Immature natural killer cell (primary cell): Measurements from ENCODE around the gene MARK3. TPM values are rescaled to one million over a fixed set of nuclear protein-coding genes. Genes with fewer than 3 reads are reported as not detected.
"Not testable (repeated sequence)": the region's sequence is repeated elsewhere in the genome, so short reads cannot be mapped to it uniquely, and the experiment has no call there.

Experiments
- DNase-seq, 3 donors: peaks; one replicate each; pipeline ENCODE4 v3.0.0; 2022; ENCODE audit warnings: mixed read lengths in 1 of 3
- H3K27ac Mint-ChIP-seq, 6 donors: one replicate each; pipeline ENCODE4 v1.8.0; 2020; ENCODE audit warnings: mixed read lengths in 6 of 6, mild to moderate bottlenecking in 5 of 6, inconsistent platforms in 4 of 6, moderate library complexity in 3 of 6
- H3K27me3 Mint-ChIP-seq, 3 donors: one replicate each; pipeline ENCODE4 v1.8.0; 2020 to 2021; ENCODE audit warnings: low read depth in 3 of 3, mild to moderate bottlenecking in 3 of 3, mixed read lengths in 3 of 3, moderate library complexity in 3 of 3, inconsistent platforms in 1 of 3
- H3K36me3 Mint-ChIP-seq, 3 donors: one replicate each; pipeline ENCODE4 v1.8.0; 2020; ENCODE audit warnings: mixed read lengths in 3 of 3, inconsistent platforms in 2 of 3, mild to moderate bottlenecking in 2 of 3
- H3K4me1 Mint-ChIP-seq, 2 donors: one replicate each; pipeline ENCODE4 v1.8.0; 2020; ENCODE audit warnings: inconsistent platforms in 2 of 2, mild to moderate bottlenecking in 2 of 2, mixed read lengths in 2 of 2, moderate library complexity in 1 of 2
- H3K4me3 Mint-ChIP-seq, 5 donors: one replicate each; pipeline ENCODE4 v1.8.0; 2020; ENCODE audit warnings: mild to moderate bottlenecking in 5 of 5, mixed read lengths in 5 of 5, inconsistent platforms in 3 of 5, moderate library complexity in 3 of 5
- H3K9me3 Mint-ChIP-seq, 6 donors: one replicate each; pipeline ENCODE4 v1.8.0; 2020; ENCODE audit warnings: mild to moderate bottlenecking in 6 of 6, mixed read lengths in 6 of 6, inconsistent platforms in 4 of 6, moderate library complexity in 3 of 6
- polyA plus RNA-seq, 3 donors: library from polyadenylated mRNA; unstranded; fragments of 300-500 nt; fragmentation: Illumina TruSeq; gene quantifications; one replicate each; pipeline ENCODE4 v1.2.3, GENCODE V29; 2021

The MARK3 gene
- polyA plus RNA-seq, 3 donors from 2014 or later = 23.4 to 44.1 (median 25.7) TPM

GRCh38 chr14:103521438-103521950 is 136.3 kb downstream of the MARK3 start:
- H3K9me3 Mint-ChIP-seq = no peaks in the 10 kb centered on the region

GRCh38 chr14:103521951-103522563 is 136.8 kb downstream of the MARK3 start:
- H3K27ac Mint-ChIP-seq = no peak overlapping the region

More at GRCh38 chr14:103521438-103521950, 136.3 kb downstream of the MARK3 start:
- DNase-seq = peak in 2 of 3 donors; percentile 28 to 34
- H3K27ac Mint-ChIP-seq = no peak overlapping the region
- H3K36me3 Mint-ChIP-seq = no peaks in the 10 kb centered on the region
- peaks cover 2 to 6% (median 5%) of the 10 kb centered on the region in 3 donors for H3K27me3 Mint-ChIP-seq
- H3K4me1 Mint-ChIP-seq = peaks cover 4 to 7% of the 10 kb centered on the region in 2 donors
- peak overlapping the region in 4 of 5 donors; percentile 58 to 73 (median 62) for H3K4me3 Mint-ChIP-seq

GRCh38 chr14:103522649-103523574 is 137.7 kb downstream of the MARK3 start, which contains the start of gene CKB:
Gene CKB (minus strand): TSS chr14:103522830. CDS start chr14:103522493, 337 bp downstream.
- H3K4me3 Mint-ChIP-seq = peak within 1 kb of the TSS; percentile 32 to 64 (median 52)

More at GRCh38 chr14:103521951-103522563, 136.8 kb downstream of the MARK3 start:
- peaks cover 5 to 9% of the 10 kb centered on the region in 2 donors for H3K4me1 Mint-ChIP-seq
- H3K4me3 Mint-ChIP-seq = peak overlapping the region; percentile 32 to 64 (median 52)
- H3K27me3 Mint-ChIP-seq = peaks cover 0 to 6% (median 5%) of the 10 kb centered on the region in 3 donors
- no peak for DNase-seq
- H3K36me3 Mint-ChIP-seq = no peaks in the 10 kb centered on the region
- no peaks in the 10 kb centered on the region for H3K9me3 Mint-ChIP-seq

GRCh38 chr14:103523575-103523954 is 138.3 kb downstream of the MARK3 start:
- Mint-ChIP-seq H3K27me3 (peaks cover 0 to 7% (median 5%) of the 10 kb centered on the region in 3 donors), H3K4me3 (peak overlapping the region; percentile 11 to 56 (median 20)), H3K27ac (no peak overlapping the region), H3K9me3 (no peaks in the 10 kb centered on the region), H3K4me1 (peaks cover 15 to 16% of the 10 kb centered on the region in 2 donors), H3K36me3 (no peaks in the 10 kb centered on the region)
- DNase-seq = no peak

More at GRCh38 chr14:103522649-103523574, 137.7 kb downstream of the MARK3 start, which contains the start of gene CKB:
- H3K27ac Mint-ChIP-seq = no peak within 1 kb of the TSS
- no peaks in the 10 kb centered on the region for H3K9me3 Mint-ChIP-seq
- DNase-seq = no peak
- H3K27me3 Mint-ChIP-seq = peaks cover 0 to 6% (median 5%) of the 10 kb centered on the region in 3 donors
- peaks cover 12 to 14% of the 10 kb centered on the region in 2 donors for H3K4me1 Mint-ChIP-seq
- no peaks in the 10 kb centered on the region for H3K36me3 Mint-ChIP-seq

GRCh38 chr14:103524002-103524935 is 139.1 kb downstream of the MARK3 start:
- Mint-ChIP-seq H3K4me3 (peak overlapping the region in 2 of 5 donors; percentile 11 to 17), H3K27ac (no peak overlapping the region), H3K27me3 (peaks cover 5 to 9% (median 8%) of the 10 kb centered on the region in 3 donors), H3K9me3 (no peaks in the 10 kb centered on the region), H3K4me1 (peaks cover 16 to 19% of the 10 kb centered on the region in 2 donors), H3K36me3 (no peaks in the 10 kb centered on the region)
- no peak for DNase-seq

GRCh38 chr14:103525430-103526246 is 140.4 kb downstream of the MARK3 start:
- H3K27me3 Mint-ChIP-seq = peaks cover 9 to 14% (median 11%) of the 10 kb centered on the region in 3 donors
- H3K4me1 Mint-ChIP-seq = peaks cover 26 to 28% of the 10 kb centered on the region in 2 donors
- peak overlapping the region in 1 of 5 donors; percentile 4 for H3K4me3 Mint-ChIP-seq
- not testable (repeated sequence) for H3K36me3 Mint-ChIP-seq, H3K27ac Mint-ChIP-seq, H3K9me3 Mint-ChIP-seq, DNase-seq

GRCh38 chr14:103526247-103526913 is 141.2 kb downstream of the MARK3 start:
- Mint-ChIP-seq H3K9me3 (no peaks in the 10 kb centered on the region), H3K36me3 (no peaks in the 10 kb centered on the region), H3K27me3 (peaks cover 10 to 14% (median 11%) of the 10 kb centered on the region in 3 donors), H3K4me3 (no peak overlapping the region), H3K27ac (no peak overlapping the region), H3K4me1 (peaks cover 26 to 29% of the 10 kb centered on the region in 2 donors)
- DNase-seq = no peak

- Mint-ChIP-seq H3K9me3 (no peaks in the 10 kb centered on the region), H3K27me3 (peaks cover 10 to 14% (median 11%) of the 10 kb centered on the region in 3 donors), H3K4me3 (peak overlapping the region; percentile 62 to 97 (median 89)), H3K36me3 (no peaks in the 10 kb centered on the region), H3K27ac (peak overlapping the region in 4 of 6 donors; percentile 56 to 89 (median 74)), H3K4me1 (peaks cover 26 to 33% of the 10 kb centered on the region in 2 donors)
- no peak for DNase-seq
Observed at GRCh38 chr14:103526914-103527248, 141.7 kb downstream of the MARK3 start.

- Mint-ChIP-seq H3K36me3 (no peaks in the 10 kb centered on the region), H3K4me1 (peaks cover 26 to 35% of the 10 kb centered on the region in 2 donors), H3K4me3 (peak overlapping the region; percentile 62 to 97 (median 89)), H3K9me3 (no peaks in the 10 kb centered on the region), H3K27me3 (peaks cover 10 to 14% (median 11%) of the 10 kb centered on the region in 3 donors), H3K27ac (peak overlapping the region; percentile 60 to 89 (median 68))
- no peak for DNase-seq
Observed at GRCh38 chr14:103527408-103528145, 142.4 kb downstream of the MARK3 start.

- H3K9me3 Mint-ChIP-seq = no peaks in the 10 kb centered on the region
- H3K4me1 Mint-ChIP-seq = peaks cover 26 to 35% of the 10 kb centered on the region in 2 donors
- H3K36me3 Mint-ChIP-seq = no peaks in the 10 kb centered on the region
- peaks cover 9 to 14% (median 10%) of the 10 kb centered on the region in 3 donors for H3K27me3 Mint-ChIP-seq
- DNase-seq = no peak
- peak overlapping the region; percentile 53 to 93 (median 86) for H3K27ac Mint-ChIP-seq
- H3K4me3 Mint-ChIP-seq = peak overlapping the region; percentile 89 to 97 (median 93)
Observed at GRCh38 chr14:103528146-103528586, 143.0 kb downstream of the MARK3 start.
